H1 (cell line): ENCODE measurements around the gene MPDU1. TPM values are rescaled to one million over a fixed set of nuclear protein-coding genes. Genes with fewer than 3 reads are reported as not detected.

ENCODE experiments used
- CTCF ChIA-PET: fragments of 300-600 bp; sonication (Branson Sonifier 250); formaldehyde crosslinking; loops from one replicate; lab custom pipeline; 2021; ENCODE audit not compliant: partially characterized antibody; lab: Charles Lee
- POLR2A ChIA-PET: fragments of 300-600 bp; sonication (Branson Sonifier 250); formaldehyde crosslinking; loops from one replicate; lab custom pipeline; 2021; ENCODE audit warnings: inconsistent platforms; ENCODE audit not compliant: partially characterized antibody; lab: Charles Lee
- DNase-seq, 2 experiments: peaks; one replicate each; pipeline versions ENCODE4 v3.0.0 to v3.0.0-alpha.2; 2010 to 2022; ENCODE audit warnings: low spot score in 2 of 2, low read depth in 1 of 2, mixed read lengths in 1 of 2
- FAIRE-seq: peaks from 2 replicates; lab custom pipeline; 2011; peaks lifted over from hg19 to GRCh38; lab: Jason Lieb, UNC
- H2AFZ ChIP-seq: 2 replicates; pipeline ENCODE4 v1.8.1; 2012; ENCODE audit warnings: low read length, inconsistent platforms
- H2AK5ac ChIP-seq: 2 replicates; pipeline ENCODE4 v1.6.1; 2013; ENCODE audit warnings: low read depth, low read length
- H2BK120ac ChIP-seq: replicated peaks from 2 replicates; pipeline ENCODE3; 2013; ENCODE audit warnings: low read depth, low read length, inconsistent platforms
- H2BK12ac ChIP-seq: 2 replicates; pipeline ENCODE4 v1.6.1; 2013; ENCODE audit warnings: low read depth, low read length
- H2BK15ac ChIP-seq: 2 replicates; pipeline ENCODE4 v1.6.1; 2013; ENCODE audit warnings: low read length
- H2BK20ac ChIP-seq: 2 replicates; pipeline ENCODE4 v1.6.1; 2013; ENCODE audit warnings: low read length
- H2BK5ac ChIP-seq: 2 replicates; pipeline ENCODE4 v1.6.1; 2013; ENCODE audit warnings: low read depth, low read length
- H3K14ac ChIP-seq: 2 replicates; pipeline ENCODE4 v1.6.1; 2013; ENCODE audit warnings: inconsistent platforms; ENCODE audit not compliant: insufficient read length
- H3K18ac ChIP-seq: 2 replicates; pipeline ENCODE4 v1.6.1; 2013; ENCODE audit warnings: low read length; ENCODE audit errors: extremely low read depth
- H3K23ac ChIP-seq: 2 replicates; pipeline ENCODE4 v1.6.1; 2013; ENCODE audit warnings: inconsistent platforms; ENCODE audit not compliant: insufficient read length
- H3K23me2 ChIP-seq: 2 replicates; pipeline ENCODE4 v1.6.1; 2013; ENCODE audit warnings: low read depth, low read length
- H3K27ac ChIP-seq: 2 replicates; pipeline ENCODE4 v1.6.1; 2011; ENCODE audit warnings: low read depth, low read length, inconsistent platforms
- H3K27me3 ChIP-seq, 4 experiments: replicated peaks in 1 of 4; 1 replicate in 1 of 4; 2 replicates in 3 of 4; pipeline versions ENCODE4 v1.6.1 to v1.8.1; 2011 to 2013; ENCODE audit warnings: low read length in 3 of 4, mild to moderate bottlenecking in 3 of 4, inconsistent platforms in 2 of 4, mixed read lengths in 2 of 4, moderate library complexity in 1 of 4; ENCODE audit not compliant: control insufficient read depth in 3 of 4, insufficient read depth in 3 of 4; ENCODE audit errors: extremely low read depth in 1 of 4
- H3K36me3 ChIP-seq, 4 experiments: 2 replicates each; pipeline versions ENCODE4 v1.6.1 to v1.8.1; 2011 to 2013; ENCODE audit warnings: mild to moderate bottlenecking in 4 of 4, low read length in 3 of 4, moderate library complexity in 2 of 4, control low read depth in 1 of 4, inconsistent platforms in 1 of 4; ENCODE audit not compliant: insufficient read depth in 4 of 4, control insufficient read depth in 2 of 4
- H3K4ac ChIP-seq: replicated peaks from 2 replicates; pipeline ENCODE3; 2013; ENCODE audit warnings: low read length, low read depth, mixed read lengths, inconsistent platforms; ENCODE audit not compliant: insufficient read length
- H3K4me1 ChIP-seq, 4 experiments: replicated peaks in 1 of 4; 1 replicate in 1 of 4; 2 replicates in 3 of 4; pipeline versions ENCODE4 v1.6.1 to v1.8.1; 2011 to 2013; ENCODE audit warnings: low read length in 3 of 4, inconsistent platforms in 2 of 4, mixed read lengths in 1 of 4; ENCODE audit not compliant: insufficient read depth in 4 of 4, control insufficient read depth in 3 of 4
- H3K4me2 ChIP-seq, 2 experiments: 2 replicates each; pipeline versions ENCODE4 v1.6.1 to v1.8.1; 2011 to 2013; ENCODE audit warnings: low read depth in 2 of 2, low read length in 2 of 2, control low read depth in 1 of 2, inconsistent platforms in 1 of 2, mild to moderate bottlenecking in 1 of 2; ENCODE audit not compliant: insufficient read depth in 1 of 2
- H3K4me3 ChIP-seq, 4 experiments: fragments of 200-600, 300-600 bp in 1 of 4; sonication (generic), shearing (Covaris generic), sonication (Bioruptor Twin) in 1 of 4; 2 replicates each; pipeline versions ENCODE4 v1.5.1 to v1.8.1; 2011 to 2016; ENCODE audit warnings: low read length in 4 of 4, low read depth in 3 of 4, control low read depth in 2 of 4, inconsistent platforms in 2 of 4, mild to moderate bottlenecking in 2 of 4, mixed read lengths in 1 of 4, moderate library complexity in 1 of 4; ENCODE audit not compliant: insufficient read depth in 2 of 4; ENCODE audit errors: extremely low read depth in 1 of 4
- H3K56ac ChIP-seq: replicated peaks from 2 replicates; pipeline ENCODE3; 2013; ENCODE audit warnings: low read depth, mild to moderate bottlenecking, mixed read lengths, low read length, inconsistent platforms; ENCODE audit not compliant: insufficient read length
- H3K79me1 ChIP-seq: 2 replicates; pipeline ENCODE4 v1.6.1; 2013; ENCODE audit warnings: low read depth, low read length, control low read depth
- H3K79me2 ChIP-seq, 2 experiments: 2 replicates each; pipeline versions ENCODE4 v1.6.1 to v1.8.1; 2012 to 2013; ENCODE audit warnings: low read length in 2 of 2, mild to moderate bottlenecking in 2 of 2, inconsistent platforms in 1 of 2; ENCODE audit not compliant: insufficient read depth in 2 of 2, control insufficient read depth in 1 of 2
- H3K9ac ChIP-seq, 4 experiments: replicated peaks in 1 of 4; 1 replicate in 1 of 4; 2 replicates in 3 of 4; pipeline versions ENCODE4 v1.6.1 to v1.8.1; 2011 to 2013; ENCODE audit warnings: low read depth in 3 of 4, low read length in 3 of 4, control low read depth in 2 of 4, mild to moderate bottlenecking in 2 of 4, moderate library complexity in 2 of 4, inconsistent platforms in 1 of 4; ENCODE audit errors: extremely low read depth in 1 of 4
- H3K9me3 ChIP-seq, 2 experiments: 2 replicates each; pipeline versions ENCODE4 v1.6.1 to v1.8.1; 2012 to 2013; ENCODE audit warnings: mild to moderate bottlenecking in 2 of 2, moderate library complexity in 2 of 2, control low read depth in 1 of 2, inconsistent platforms in 1 of 2, low read depth in 1 of 2, low read length in 1 of 2, mixed read lengths in 1 of 2; ENCODE audit not compliant: insufficient read depth in 2 of 2
- H4K20me1 ChIP-seq, 2 experiments: replicated peaks in 1 of 2; 2 replicates each; pipeline versions ENCODE3 to v1.8.1; 2011 to 2013; ENCODE audit warnings: inconsistent platforms in 2 of 2, low read length in 2 of 2, mild to moderate bottlenecking in 1 of 2; ENCODE audit not compliant: insufficient read depth in 2 of 2, control insufficient read depth in 1 of 2
- H4K5ac ChIP-seq: 2 replicates; pipeline ENCODE4 v1.6.1; 2013; ENCODE audit warnings: low read length, low read depth, mixed read lengths, inconsistent platforms; ENCODE audit not compliant: insufficient read length
- H4K8ac ChIP-seq: 2 replicates; pipeline ENCODE4 v1.8.0; 2013; ENCODE audit warnings: mild to moderate bottlenecking, moderate library complexity, low read length, inconsistent platforms; ENCODE audit not compliant: insufficient read depth; ENCODE audit errors: extremely low read depth
- H4K91ac ChIP-seq: replicated peaks from 2 replicates; pipeline ENCODE3; 2013; ENCODE audit warnings: low read length, mixed read lengths, inconsistent platforms; ENCODE audit not compliant: insufficient read length
- CHD2 ChIP-seq: IDR thresholded peaks from 2 replicates; pipeline ENCODE4 v1.6.1; 2012; ENCODE audit warnings: low read length, improper control_type of control experiment
- MAFK ChIP-seq: IDR thresholded peaks from 2 replicates; pipeline ENCODE4 v1.6.1; 2012; ENCODE audit warnings: low read depth, mild to moderate bottlenecking, improper control_type of control experiment, low read length
- RFX5 ChIP-seq: IDR thresholded peaks from 2 replicates; pipeline ENCODE4 v1.6.1; 2011; ENCODE audit warnings: low read depth, low read length, improper control_type of control experiment, borderline replicate concordance
- WGBS, 2 experiments: shearing (Covaris generic) in 1 of 2; methylation state at CpG; one replicate each; pipeline versions ENCODE4 v1.1.6 to v1.1.7; 2013 to 2015; ENCODE audit warnings: low lambda C conversion rate in 2 of 2, mixed read lengths in 2 of 2, inconsistent platforms in 1 of 2, low coverage in 1 of 2, missing lambda C conversion rate in 1 of 2; ENCODE audit not compliant: insufficient replicate concordance in 2 of 2, insufficient coverage in 1 of 2, insufficient read length in 1 of 2; ENCODE audit errors: extremely low coverage in 1 of 2, missing lambda C conversion rate in 1 of 2; 5-methylcytosine and 5-hydroxymethylcytosine counted together
- polyA plus RNA-seq, 7 experiments: library from polyadenylated mRNA; depleted of rRNA in 3 of 7; stranded (reverse) in 5 of 7; unstranded in 2 of 7; fragments of >200 nt in 5 of 7; fragments of 200-250 nt in 2 of 7; gene quantifications; 1 replicate in 5 of 7; 2 replicates in 1 of 7; 4 replicates in 1 of 7; pipeline versions ENCODE4 v1.2.1 to v1.2.3, GENCODE V29; 2011 to 2013; ENCODE audit warnings: missing spikeins in 2 of 7, mixed read lengths in 2 of 7
- total RNA-seq: library from RNA; stranded (reverse); fragmentation: NEBNext Ultra II Directional; extraction: Animal tissue kit (Norgen Biotek cat#: 25700); gene quantifications from 2 replicates; pipeline ENCODE4 v1.2.1, GENCODE V29; 2021
- TF ChIP-seq, protein P1 (sequence below), 3 experiments: IDR thresholded peaks; 1 replicate in 2 of 3; 2 replicates in 1 of 3; pipeline versions ENCODE4 v1.5.1 to v1.6.1; 2011; ENCODE audit warnings: low read length in 3 of 3, mild to moderate bottlenecking in 3 of 3, inconsistent platforms in 2 of 3, low read depth in 1 of 3, moderate library complexity in 1 of 3; ENCODE audit not compliant: insufficient read depth in 1 of 3; ENCODE audit errors: control extremely low read depth in 1 of 3

The MPDU1 gene
- total and polyA plus RNA-seq, 2 of the 8 experiments (the other 6 are each of a cell fraction or from before 2014, with no cell fraction given) = 63.2 to 142 TPM

DNA sequence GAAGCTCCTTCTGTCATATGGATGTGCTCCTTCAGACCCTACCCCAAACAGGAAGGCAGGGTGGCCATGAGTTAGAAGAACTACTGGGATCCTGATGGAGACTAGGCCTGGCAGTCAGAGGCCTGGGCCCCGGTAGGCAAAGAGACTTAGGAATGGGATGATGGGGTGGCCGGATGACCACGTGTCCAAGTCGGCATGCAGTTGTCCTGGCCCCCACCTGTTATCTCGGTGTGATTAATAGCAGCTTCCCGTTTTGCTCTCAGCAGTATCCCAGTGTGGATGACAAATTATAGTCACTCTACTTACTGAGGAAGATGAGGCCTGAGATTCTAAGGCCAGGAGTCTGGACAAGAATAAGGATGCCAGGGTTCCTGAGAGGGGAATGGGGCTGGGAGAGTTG is 33.3 kb upstream of the MPDU1 start:
- peaks cover 0 to 7% of the 10 kb centered on the region in 2 experiments for H4K20me1 ChIP-seq
- 93% methylated on average over 2 of the region's 6 CpGs; no CpG with 5 or more reads in 1 of the 2 experiments for WGBS, 2 experiments
- TF ChIP-seq RFX5 = no peak
- no peak for TF ChIP-seq MAFK
- no peak for TF ChIP-seq CHD2
- TF ChIP-seq, protein P1, sequence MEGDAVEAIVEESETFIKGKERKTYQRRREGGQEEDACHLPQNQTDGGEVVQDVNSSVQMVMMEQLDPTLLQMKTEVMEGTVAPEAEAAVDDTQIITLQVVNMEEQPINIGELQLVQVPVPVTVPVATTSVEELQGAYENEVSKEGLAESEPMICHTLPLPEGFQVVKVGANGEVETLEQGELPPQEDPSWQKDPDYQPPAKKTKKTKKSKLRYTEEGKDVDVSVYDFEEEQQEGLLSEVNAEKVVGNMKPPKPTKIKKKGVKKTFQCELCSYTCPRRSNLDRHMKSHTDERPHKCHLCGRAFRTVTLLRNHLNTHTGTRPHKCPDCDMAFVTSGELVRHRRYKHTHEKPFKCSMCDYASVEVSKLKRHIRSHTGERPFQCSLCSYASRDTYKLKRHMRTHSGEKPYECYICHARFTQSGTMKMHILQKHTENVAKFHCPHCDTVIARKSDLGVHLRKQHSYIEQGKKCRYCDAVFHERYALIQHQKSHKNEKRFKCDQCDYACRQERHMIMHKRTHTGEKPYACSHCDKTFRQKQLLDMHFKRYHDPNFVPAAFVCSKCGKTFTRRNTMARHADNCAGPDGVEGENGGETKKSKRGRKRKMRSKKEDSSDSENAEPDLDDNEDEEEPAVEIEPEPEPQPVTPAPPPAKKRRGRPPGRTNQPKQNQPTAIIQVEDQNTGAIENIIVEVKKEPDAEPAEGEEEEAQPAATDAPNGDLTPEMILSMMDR (IDR thresholded peaks at IDR 0.05; ENCODE audit: control extremely low read depth in 1 of 3, insufficient read depth in 1 of 3, low read depth in 1 of 3, low read length in 3 of 3) = no peak
- TF ChIP-seq, all 59 proteins: peak for 0
- Histone ChIP-seq H3K79me2 (no peaks in the 10 kb centered on the region), H2AK5ac (no peak overlapping the region), H3K79me1 (no peaks in the 10 kb centered on the region), H4K91ac (no peak overlapping the region), H3K27me3 (peaks cover 0 to 5% (median 3%) of the 10 kb centered on the region in 4 experiments; a peak in 4 of 7 replicates), H2BK120ac (no peak overlapping the region), H3K14ac (no peak overlapping the region), H4K8ac (no peak overlapping the region; the same call in 1 of the 2 replicates), H4K5ac (no peak overlapping the region), H3K27ac (no peak overlapping the region), H3K4me2 (no peak overlapping the region; a peak in 1 of 4 replicates), H2BK20ac (no peak overlapping the region), H3K4me1 (peaks cover 0 to 6% (median 4%) of the 10 kb centered on the region in 4 experiments; a peak in 4 of 7 replicates), H3K23me2 (peaks cover 6% of the 10 kb centered on the region; the same call in 1 of the 2 replicates), H3K9me3 (no peaks in the 10 kb centered on the region), H3K4ac (no peak overlapping the region), H2AFZ (no peak overlapping the region), H2BK15ac (no peak overlapping the region), H3K23ac (no peak overlapping the region), H3K4me3 (no peak overlapping the region), H3K9ac (no peak overlapping the region), H3K56ac (no peak overlapping the region), H2BK5ac (no peak overlapping the region), H3K36me3 (no peaks in the 10 kb centered on the region), H3K18ac (no peak overlapping the region), H2BK12ac (no peak overlapping the region)
- FAIRE-seq (no peak), DNase-seq (no peak)
- CTCF ChIA-PET = interaction anchor here (0.6 to 3.9 kb wide), 3 partner anchors 10 to 23 kb away, joined by 3 to 27 read pairs (median 4); partner anchors contain the start of gene SENP3
- POLR2A ChIA-PET = interaction anchor here (1.1 to 37.5 kb wide), 6 partner anchors 7 to 66 kb away, joined by 3 to 1144 read pairs (median 7); partner anchors contain the start of genes CD68, MPDU1, POLR2A and SOX15
